Fibroblast of mammary gland (primary cell): Measurements from ENCODE around the gene MOK.

Source experiments
- DNase-seq: peaks from one replicate; pipeline ENCODE4 v3.0.0-alpha.2; 2010; ENCODE audit warnings: low read depth
- H3K4me3 ChIP-seq: 2 replicates; pipeline ENCODE4 v1.5.1; 2011; ENCODE audit warnings: low read depth, mild to moderate bottlenecking, low read length, moderate library complexity; ENCODE audit not compliant: control insufficient read depth
- TF ChIP-seq, protein P1 (sequence below): conservative IDR thresholded peaks from 2 replicates; pipeline ENCODE4 v1.5.1; 2011; ENCODE audit warnings: low read depth, low read length, inconsistent platforms; ENCODE audit not compliant: control insufficient read depth, insufficient read depth

The MOK gene

GRCh38 chr14:102236026-102236425, 68.9 kb downstream of the MOK start:
- DNase-seq, result no peak
- no peak overlapping the region for H3K4me3 ChIP-seq
- TF ChIP-seq, protein P1, sequence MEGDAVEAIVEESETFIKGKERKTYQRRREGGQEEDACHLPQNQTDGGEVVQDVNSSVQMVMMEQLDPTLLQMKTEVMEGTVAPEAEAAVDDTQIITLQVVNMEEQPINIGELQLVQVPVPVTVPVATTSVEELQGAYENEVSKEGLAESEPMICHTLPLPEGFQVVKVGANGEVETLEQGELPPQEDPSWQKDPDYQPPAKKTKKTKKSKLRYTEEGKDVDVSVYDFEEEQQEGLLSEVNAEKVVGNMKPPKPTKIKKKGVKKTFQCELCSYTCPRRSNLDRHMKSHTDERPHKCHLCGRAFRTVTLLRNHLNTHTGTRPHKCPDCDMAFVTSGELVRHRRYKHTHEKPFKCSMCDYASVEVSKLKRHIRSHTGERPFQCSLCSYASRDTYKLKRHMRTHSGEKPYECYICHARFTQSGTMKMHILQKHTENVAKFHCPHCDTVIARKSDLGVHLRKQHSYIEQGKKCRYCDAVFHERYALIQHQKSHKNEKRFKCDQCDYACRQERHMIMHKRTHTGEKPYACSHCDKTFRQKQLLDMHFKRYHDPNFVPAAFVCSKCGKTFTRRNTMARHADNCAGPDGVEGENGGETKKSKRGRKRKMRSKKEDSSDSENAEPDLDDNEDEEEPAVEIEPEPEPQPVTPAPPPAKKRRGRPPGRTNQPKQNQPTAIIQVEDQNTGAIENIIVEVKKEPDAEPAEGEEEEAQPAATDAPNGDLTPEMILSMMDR, result no peak

GRCh38 chr14:102235275-102235897, 69.6 kb downstream of the MOK start:
- peak overlapping the region; percentile 39 for H3K4me3 ChIP-seq
- DNase-seq, result peak; percentile 92
- TF ChIP-seq, protein P1, result peak; percentile 84

DNA sequence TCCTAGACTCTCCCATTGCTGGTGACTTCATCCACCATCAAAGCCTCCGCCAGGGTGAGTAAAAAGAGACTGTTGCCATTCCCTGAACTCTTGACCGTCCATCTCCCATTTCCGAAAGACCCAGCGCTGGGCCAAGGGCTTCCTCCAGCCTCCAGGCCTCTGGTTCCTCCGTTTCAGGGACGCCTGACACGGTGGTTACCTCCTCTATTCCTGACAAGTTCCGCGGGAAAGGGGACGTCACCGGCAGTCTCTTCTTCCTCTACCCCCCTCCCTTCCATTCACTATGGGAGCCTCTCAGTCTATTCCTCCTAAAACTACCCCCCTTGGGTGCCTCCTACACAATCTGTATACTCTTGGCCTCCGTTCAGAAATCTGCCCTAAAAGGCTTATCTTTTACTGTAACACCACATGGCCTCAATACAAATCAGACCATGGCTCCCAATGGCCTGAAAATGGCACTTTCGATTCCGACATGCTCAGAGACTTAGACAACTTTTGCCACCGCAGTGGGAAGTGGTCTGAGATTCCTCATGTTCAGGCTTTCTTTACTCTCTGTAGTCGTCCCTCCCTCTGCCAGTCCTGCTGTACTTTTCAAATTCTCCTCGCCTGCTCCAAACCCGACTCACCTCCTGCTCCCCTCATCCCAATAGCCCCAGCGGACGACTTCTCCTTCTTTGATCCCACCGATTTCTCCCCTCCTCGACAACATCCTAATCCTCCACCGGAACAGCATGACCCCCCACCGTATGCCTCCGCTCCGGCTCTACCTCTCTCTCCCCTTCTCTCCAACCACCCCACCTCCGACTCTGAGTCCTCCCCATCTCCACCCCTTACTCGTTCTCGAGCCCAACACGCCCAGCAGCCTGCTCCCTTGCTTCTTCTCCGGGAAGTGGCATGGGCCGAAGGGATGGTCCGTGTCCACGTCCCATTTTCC, 70.4 kb downstream of the MOK start:
- peak overlapping the region; percentile 39 for H3K4me3 ChIP-seq
- DNase-seq, result no peak
- TF ChIP-seq, protein P1, result no peak

- no peak overlapping the region for H3K4me3 ChIP-seq
- TF ChIP-seq, protein P1, result no peak
- DNase-seq, result no peak
Observed at GRCh38 chr14:102233081-102233480, 71.9 kb downstream of the MOK start.

DNA sequence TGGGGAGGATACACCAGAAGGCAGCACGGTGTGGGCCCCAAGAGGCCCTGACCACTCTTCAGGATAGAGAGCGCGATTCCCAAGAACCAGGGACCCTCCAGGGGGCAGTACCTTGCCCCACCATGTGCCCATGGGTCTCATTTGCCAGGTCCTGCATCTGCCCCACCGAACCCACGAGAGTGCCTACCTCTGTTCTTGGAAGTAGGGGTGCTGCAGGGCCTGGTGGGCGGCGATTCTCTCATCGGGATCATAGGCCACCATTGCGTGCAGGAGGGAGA, 72.7 kb downstream of the MOK start:
- TF ChIP-seq, protein P1, result no peak
- DNase-seq, result no peak
- H3K4me3 ChIP-seq, result no peak overlapping the region

- TF ChIP-seq, protein P1, result no peak
- no peak for DNase-seq
Observed at GRCh38 chr14:102231476-102232347, 73.3 kb downstream of the MOK start.

More at GRCh38 chr14:102231476-102232347, 73.3 kb downstream of the MOK start:
- no peak overlapping the region for H3K4me3 ChIP-seq
